Measurements from ENCODE around the gene CDH6.

CDH6 gene

DNA sequence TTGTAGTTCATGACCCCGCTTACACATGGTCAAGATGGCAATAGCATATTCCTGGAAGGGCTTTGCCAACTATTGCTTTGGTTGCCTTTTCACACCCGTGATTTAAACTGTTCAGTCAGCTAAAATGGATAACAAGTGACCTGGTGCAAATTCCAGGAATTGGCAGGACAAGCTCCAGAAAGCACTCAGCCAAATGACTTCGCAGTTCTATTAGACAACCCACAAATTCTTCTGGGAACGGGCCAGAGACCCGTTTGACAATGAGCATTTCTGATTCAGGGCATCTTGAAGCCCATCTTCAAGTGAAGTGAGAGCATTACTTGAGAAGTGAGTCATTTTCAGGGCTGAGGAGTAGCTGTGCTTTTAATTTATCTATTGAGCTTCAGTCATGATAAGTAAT lies 173.5 kb downstream of the CDH6 start:
- DNase-seq (ENCODE audit: low read depth in 2 of 2, low spot score in 1 of 2): no peak

DNA sequence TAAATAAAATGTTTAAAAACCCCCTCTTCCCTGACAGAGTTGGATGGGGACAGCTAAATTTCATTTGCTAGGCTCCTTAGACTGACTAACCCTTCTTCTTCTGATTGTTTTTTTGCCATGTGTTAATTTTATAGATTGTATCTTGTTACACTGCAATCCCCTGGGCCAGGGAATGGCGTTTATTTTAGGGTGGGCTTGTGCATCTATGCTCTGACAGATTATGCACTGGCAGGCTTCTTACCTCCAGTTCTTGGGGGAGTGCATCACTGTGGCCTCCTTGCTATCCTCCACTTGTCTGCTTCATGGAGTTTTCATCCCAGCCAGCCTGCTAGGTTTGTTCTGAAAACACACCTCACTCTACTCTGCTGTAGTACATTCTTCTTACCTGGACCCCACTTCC lies 178.6 kb downstream of the CDH6 start:
- DNase-seq (ENCODE audit: low read depth in 2 of 2, low spot score in 1 of 2): no peak

- DNase-seq (ENCODE audit: low read depth in 2 of 2, low spot score in 1 of 2): no peak
These were observed 182.7 kb downstream of the CDH6 start for GRCh38 chr5:31375999-31376720.

DNA sequence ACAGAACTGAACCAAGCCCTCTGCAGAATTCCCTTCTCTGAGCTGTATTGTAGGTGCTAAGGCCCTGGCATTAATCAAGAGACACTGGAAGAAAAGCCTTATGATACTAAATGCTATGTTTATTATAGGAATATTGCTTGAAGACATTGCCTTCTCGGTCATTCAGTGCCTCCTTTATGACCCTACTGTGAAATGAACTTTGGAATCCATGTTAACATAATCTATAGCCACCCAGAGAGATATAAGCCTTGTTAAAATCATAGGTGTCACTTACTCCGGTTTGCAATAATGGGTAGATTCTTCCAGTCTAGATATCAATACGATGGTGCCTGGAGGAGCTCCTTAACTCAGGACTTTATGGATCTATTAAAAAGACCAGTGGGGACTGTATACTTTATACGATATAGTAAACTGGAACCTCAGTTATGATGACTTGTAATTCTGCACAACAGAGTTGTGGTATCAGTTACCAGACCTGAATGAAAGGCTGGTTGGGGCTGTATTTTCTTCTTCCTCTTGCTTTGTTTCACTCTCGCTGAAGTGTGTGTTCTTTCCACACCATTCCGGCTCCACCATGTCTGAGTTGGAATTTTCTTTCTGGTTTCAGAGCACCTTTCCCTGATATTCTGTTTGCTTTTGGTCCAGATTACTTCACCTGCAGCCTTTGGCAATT lies 183.9 kb downstream of the CDH6 start:
- DNase-seq (ENCODE audit: low read depth in 2 of 2, low spot score in 1 of 2): no peak

- no peak for DNase-seq (ENCODE audit: low read depth in 2 of 2, low spot score in 1 of 2)
These were observed 184.7 kb downstream of the CDH6 start for GRCh38 chr5:31378136-31378535.
